AG04450 (cell line): ENCODE results near the gene DET1. TPM values are rescaled to one million over a fixed set of nuclear protein-coding genes. Genes with fewer than 3 reads are reported as not detected.

Experiments
- CTCF ChIA-PET: fragments of 300-600, 350-600 bp; formaldehyde crosslinking; extraction: SDS; loops from one replicate; lab custom pipeline; 2022; ENCODE audit warnings: antibody characterized with exemption, inconsistent platforms; lab: Charles Lee
- POLR2A ChIA-PET: fragments of 350-600 bp; formaldehyde crosslinking; extraction: SDS; loops from one replicate; lab custom pipeline; 2021; ENCODE audit warnings: antibody characterized with exemption, inconsistent platforms; lab: Yijun Ruan, JAX
- DNase-seq: peaks from one replicate; pipeline ENCODE4 v3.0.0-alpha.2; 2011; ENCODE audit warnings: low read depth, low spot score
- H3K27ac ChIP-seq: one replicate; pipeline ENCODE4 v1.5.1; 2012; ENCODE audit warnings: low read depth, low read length, control low read depth
- H3K27me3 ChIP-seq: one replicate; pipeline ENCODE4 v1.6.0; 2012; ENCODE audit warnings: low read length; ENCODE audit not compliant: control insufficient read depth, insufficient read depth
- H3K4me3 ChIP-seq: 2 replicates; pipeline ENCODE4 v1.5.1; 2011; ENCODE audit warnings: mild to moderate bottlenecking, low read depth, low read length, control low read depth
- H3K9me3 ChIP-seq: 2 replicates; pipeline ENCODE4 v1.5.1; 2012; ENCODE audit warnings: low read length; ENCODE audit not compliant: control insufficient read depth, insufficient read depth
- CTCF ChIP-seq: IDR thresholded peaks from 2 replicates; pipeline ENCODE4 v1.5.1; 2011; ENCODE audit warnings: low read depth, low read length, control low read depth, inconsistent platforms
- polyA minus RNA-seq: library from RNA; depleted of rRNA, polyadenylated mRNA; stranded (reverse); fragments of >200 nt; gene quantifications from 2 replicates; pipeline ENCODE4 v1.2.3, GENCODE V29; 2011; rRNA and poly(A)+ RNA removed
- polyA plus RNA-seq: library from polyadenylated mRNA; depleted of rRNA; stranded (reverse); fragments of >200 nt; gene quantifications from 2 replicates; pipeline ENCODE4 v1.2.3, GENCODE V29; 2011; rRNA removed

The DET1 gene
- polyA plus RNA-seq (7.3 and 7.7 TPM in 2 replicates), polyA minus RNA-seq (10.9 and 11.2 TPM in 2 replicates)

GRCh38 chr15:88546248-88547129 lies at the start of gene DET1:
Gene DET1, minus strand, starts transcription at chr15:88546681. Its CDS starts 14,976 bp downstream, at chr15:88531705.
- ChIA-PET CTCF (no interaction called here), POLR2A (no interaction called here)
- Histone ChIP-seq H3K27me3 (no peaks in the 10 kb centered on the region), H3K4me3 (peak within 1 kb of the TSS; percentile 58), H3K27ac (no peak within 1 kb of the TSS), H3K9me3 (no peaks in the 10 kb centered on the region)
- DNase-seq, result peak; percentile 87
- peak; percentile 85 for TF ChIP-seq CTCF

- Histone ChIP-seq H3K27me3 (peaks cover 2% of the 10 kb centered on the region), H3K4me3 (no peak overlapping the region), H3K9me3 (no peaks in the 10 kb centered on the region), H3K27ac (no peak overlapping the region)
- POLR2A ChIA-PET, result no interaction called here
- TF ChIP-seq CTCF, result no peak
- CTCF ChIA-PET, result interaction anchor here (0.6 kb wide), 1 partner anchor 13 kb away, joined by 3 read pairs; no protein-coding TSS in a partner anchor
- DNase-seq, result no peak
Observed at GRCh38 chr15:88591384-88591783, 44.9 kb upstream of the DET1 start.

DNA sequence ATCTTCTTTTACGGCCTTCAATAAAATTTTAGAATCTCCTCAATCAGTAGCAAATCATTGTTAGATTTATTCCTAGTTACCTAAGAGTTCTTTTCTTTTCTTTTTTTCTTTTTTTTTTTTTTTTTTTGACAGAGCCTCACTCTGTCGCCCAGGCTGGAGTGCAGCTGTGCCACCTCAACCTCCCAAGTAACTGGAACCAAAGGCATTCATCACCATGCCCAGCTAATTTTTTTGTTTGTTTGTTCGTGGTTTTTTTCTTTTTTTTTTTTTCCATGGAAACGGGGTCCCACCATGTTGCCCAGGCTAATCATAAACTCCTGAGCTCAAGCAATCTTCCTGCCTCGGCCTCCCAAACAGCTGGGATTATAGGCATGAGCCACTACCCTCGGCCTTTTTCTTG lies 44.3 kb upstream of the DET1 start:
- Histone ChIP-seq H3K27me3 (peaks cover 2% of the 10 kb centered on the region), H3K27ac (no peak overlapping the region), H3K9me3 (no peaks in the 10 kb centered on the region), H3K4me3 (no peak overlapping the region)
- POLR2A ChIA-PET, result no interaction called here
- TF ChIP-seq CTCF, result no peak
- CTCF ChIA-PET, result interaction anchor here (0.6 kb wide), 1 partner anchor 14 kb away, joined by 3 read pairs; no protein-coding TSS in a partner anchor
- no peak for DNase-seq

DNA sequence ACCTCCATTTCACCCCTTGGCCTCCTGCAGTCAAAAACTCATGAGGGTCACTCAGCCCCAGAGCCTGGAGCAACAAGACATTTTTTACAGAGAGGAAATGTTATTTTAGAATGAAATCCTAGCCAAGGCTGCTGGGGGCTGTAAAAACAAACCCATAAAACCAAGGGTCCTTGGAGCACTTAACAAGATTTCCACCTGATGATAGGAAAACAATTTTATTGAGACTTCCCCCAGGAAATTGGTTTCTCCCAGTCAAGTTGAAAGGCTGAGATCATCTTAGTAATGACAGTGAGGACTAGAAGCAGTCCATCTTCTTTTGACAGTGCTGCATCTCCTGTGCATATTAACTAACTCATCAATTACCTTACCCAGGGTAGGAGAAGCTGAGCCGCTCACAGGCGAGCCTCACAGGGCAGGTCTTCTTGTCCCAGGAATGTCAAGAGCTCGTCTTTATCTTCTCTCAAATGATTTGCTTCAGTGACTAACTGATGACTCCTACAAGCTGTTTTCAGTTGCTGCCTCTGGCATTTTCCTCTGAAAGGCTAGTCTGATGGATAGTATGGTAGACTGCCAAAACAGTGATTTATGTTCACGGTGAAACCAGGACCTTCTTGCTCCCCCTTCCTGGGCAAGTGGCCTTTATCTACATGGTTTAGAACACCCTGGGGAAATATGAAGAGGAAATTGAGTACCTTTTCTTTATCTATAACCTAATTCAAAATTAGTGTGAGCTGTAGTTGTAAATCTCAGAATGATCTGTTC lies 40.1 kb upstream of the DET1 start:
- H3K4me3 ChIP-seq, result no peak overlapping the region
- no peak for DNase-seq
- H3K9me3 ChIP-seq, result no peaks in the 10 kb centered on the region
- H3K27ac ChIP-seq, result no peak overlapping the region
- ChIA-PET POLR2A (no interaction called here), CTCF (no interaction called here)
- TF ChIP-seq CTCF, result no peak
- peaks cover 2% of the 10 kb centered on the region for H3K27me3 ChIP-seq
